CD4-positive, alpha-beta T cell treated with Interleukin-6 at 100 ng/mL for 8 hours (primary cell): ENCODE data around the gene MYO10.
"Not testable (repeated sequence)": the region's sequence is repeated elsewhere in the genome, so short reads cannot be mapped to it uniquely, and the experiment has no call there.

Experiments used
- DNase-seq: peaks from one replicate; pipeline ENCODE4 v3.0.0-alpha.2; 2020; ENCODE audit warnings: mixed read lengths, low spot score

MYO10 gene

GRCh38 chr5:16886793-16887345, 49.2 kb downstream of the MYO10 start:
- no peak for DNase-seq

GRCh38 chr5:16886366-16886736, 49.7 kb downstream of the MYO10 start:
- no peak for DNase-seq

GRCh38 chr5:16885635-16886365, 50.3 kb downstream of the MYO10 start:
- no peak for DNase-seq

GRCh38 chr5:16884595-16884994, 51.5 kb downstream of the MYO10 start:
- no peak for DNase-seq

- no peak for DNase-seq
These were observed 52.3 kb downstream of the MYO10 start for GRCh38 chr5:16883806-16884205.

GRCh38 chr5:16883176-16883575, 52.9 kb downstream of the MYO10 start:
- no peak for DNase-seq

GRCh38 chr5:16881251-16881650, 54.8 kb downstream of the MYO10 start:
- no peak for DNase-seq

GRCh38 chr5:16880547-16880946, 55.5 kb downstream of the MYO10 start:
- no peak for DNase-seq

- DNase-seq: no peak
These were observed 56.4 kb downstream of the MYO10 start for GRCh38 chr5:16879650-16880049.

- DNase-seq: no peak
These were observed 56.9 kb downstream of the MYO10 start for GRCh38 chr5:16879191-16879590.

GRCh38 chr5:16877267-16877935, 58.7 kb downstream of the MYO10 start:
- DNase-seq: no peak

GRCh38 chr5:16874424-16874823, 61.7 kb downstream of the MYO10 start:
- not testable (repeated sequence) for DNase-seq

- DNase-seq: no peak
These were observed 64.2 kb downstream of the MYO10 start for GRCh38 chr5:16871746-16872339.

- DNase-seq: no peak
These were observed 65.2 kb downstream of the MYO10 start for GRCh38 chr5:16870878-16871277.

- DNase-seq: no peak
These were observed 66.0 kb downstream of the MYO10 start for GRCh38 chr5:16869821-16870796.

- no peak for DNase-seq
These were observed 68.5 kb downstream of the MYO10 start for GRCh38 chr5:16867577-16867953.

- no peak for DNase-seq
These were observed 69.1 kb downstream of the MYO10 start for GRCh38 chr5:16866795-16867576.

- DNase-seq: no peak
These were observed 69.8 kb downstream of the MYO10 start for GRCh38 chr5:16866273-16866672.

- DNase-seq: no peak
These were observed 70.9 kb downstream of the MYO10 start for GRCh38 chr5:16865151-16865550.

- DNase-seq: no peak
These were observed 71.4 kb downstream of the MYO10 start for GRCh38 chr5:16864631-16865131.

GRCh38 chr5:16863469-16863946, 72.6 kb downstream of the MYO10 start:
- DNase-seq: no peak
